ENCODE results near the gene EIF1. TPM values are rescaled to one million over a fixed set of nuclear protein-coding genes. Genes with fewer than 3 reads are reported as not detected.

The EIF1 gene
- total and polyA plus RNA-seq, 10 donors: 313 to 897 (median 613) TPM

DNA sequence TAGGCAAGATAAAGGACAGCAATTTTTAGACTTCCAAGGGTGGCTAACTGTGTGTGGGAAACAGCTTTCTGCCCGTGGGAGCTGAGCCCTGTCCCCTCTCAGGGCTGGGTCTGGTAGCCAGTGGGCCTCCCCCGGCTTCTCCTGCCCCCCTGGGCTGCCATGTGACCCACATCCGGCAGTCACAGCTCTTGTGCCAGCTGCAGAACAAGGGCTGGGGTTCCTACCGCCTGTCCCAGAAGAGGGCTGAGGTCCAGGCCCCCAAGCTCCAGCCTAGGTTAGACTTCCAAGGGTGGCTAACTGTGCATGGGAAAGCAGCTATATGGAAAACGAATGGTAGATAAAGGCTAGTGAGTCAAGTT is 29.6 kb downstream of the EIF1 start:
- no peak for DNase-seq

DNA sequence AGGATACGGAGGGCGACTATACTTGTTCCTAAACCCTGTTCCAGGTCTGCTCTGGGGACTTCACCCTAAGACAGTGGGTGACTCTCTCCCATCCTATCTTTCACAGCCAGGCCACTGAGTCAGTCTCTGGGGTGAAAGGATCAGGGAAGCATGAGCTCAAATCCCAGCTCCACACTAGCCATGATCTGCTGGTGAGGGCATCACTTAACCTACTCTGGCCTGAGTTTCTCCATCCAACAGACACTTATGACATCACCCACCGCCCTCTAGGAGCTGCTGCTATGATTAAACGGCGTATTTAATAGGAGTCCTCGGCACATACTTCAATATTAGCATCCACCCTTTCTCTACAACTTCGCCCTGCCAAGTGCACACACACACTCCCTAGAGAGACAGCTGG is 33.5 kb downstream of the EIF1 start:
- intact Hi-C loops (cut with DNase I; ENCODE audit: low total_unique reads): no loop called here
- peaks cover 0 to 12% (median 5%) of the 10 kb centered on the region in 6 donors for H3K4me1 ChIP-seq
- WGBS, 5 donors: 87 to 91% (median 89%) methylated on average over 7 of the region's 7 CpGs
- H3K36me3 ChIP-seq: no peaks in the 10 kb centered on the region
- H3K27ac ChIP-seq: no peak overlapping the region
- no peaks in the 10 kb centered on the region for H3K9me3 ChIP-seq
- TF ChIP-seq POLR2A (IDR thresholded peaks at IDR 0.05) (no peak), POLR2AphosphoS5 (IDR thresholded peaks at IDR 0.05) (no peak)
- TF ChIP-seq, protein P1, sequence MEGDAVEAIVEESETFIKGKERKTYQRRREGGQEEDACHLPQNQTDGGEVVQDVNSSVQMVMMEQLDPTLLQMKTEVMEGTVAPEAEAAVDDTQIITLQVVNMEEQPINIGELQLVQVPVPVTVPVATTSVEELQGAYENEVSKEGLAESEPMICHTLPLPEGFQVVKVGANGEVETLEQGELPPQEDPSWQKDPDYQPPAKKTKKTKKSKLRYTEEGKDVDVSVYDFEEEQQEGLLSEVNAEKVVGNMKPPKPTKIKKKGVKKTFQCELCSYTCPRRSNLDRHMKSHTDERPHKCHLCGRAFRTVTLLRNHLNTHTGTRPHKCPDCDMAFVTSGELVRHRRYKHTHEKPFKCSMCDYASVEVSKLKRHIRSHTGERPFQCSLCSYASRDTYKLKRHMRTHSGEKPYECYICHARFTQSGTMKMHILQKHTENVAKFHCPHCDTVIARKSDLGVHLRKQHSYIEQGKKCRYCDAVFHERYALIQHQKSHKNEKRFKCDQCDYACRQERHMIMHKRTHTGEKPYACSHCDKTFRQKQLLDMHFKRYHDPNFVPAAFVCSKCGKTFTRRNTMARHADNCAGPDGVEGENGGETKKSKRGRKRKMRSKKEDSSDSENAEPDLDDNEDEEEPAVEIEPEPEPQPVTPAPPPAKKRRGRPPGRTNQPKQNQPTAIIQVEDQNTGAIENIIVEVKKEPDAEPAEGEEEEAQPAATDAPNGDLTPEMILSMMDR (IDR thresholded peaks at IDR 0.05 in 8 of 11, conservative IDR thresholded peaks at IDR 0.05 in 3 of 11): no peak
- H3K4me3 ChIP-seq: no peak overlapping the region
- DNase-seq: no peak
- peaks cover 0 to 5% (median 0%) of the 10 kb centered on the region in 7 donors for H3K27me3 ChIP-seq (replicated peaks in 1 of 7)

More for the DNA sequence above, 29.6 kb downstream of the EIF1 start:
- peaks cover 0 to 5% (median 0%) of the 10 kb centered on the region in 7 donors for H3K27me3 ChIP-seq (replicated peaks in 1 of 7)
- TF ChIP-seq POLR2AphosphoS5 (IDR thresholded peaks at IDR 0.05): no peak
- no peak for TF ChIP-seq POLR2A (IDR thresholded peaks at IDR 0.05)
- TF ChIP-seq, protein P1 (IDR thresholded peaks at IDR 0.05 in 8 of 11, conservative IDR thresholded peaks at IDR 0.05 in 3 of 11): no peak
- peaks cover 0 to 13% (median 5%) of the 10 kb centered on the region in 6 donors for H3K4me1 ChIP-seq
- H3K9me3 ChIP-seq: no peaks in the 10 kb centered on the region
- H3K36me3 ChIP-seq: no peaks in the 10 kb centered on the region
- peak overlapping the region in 4 of 8 donors; percentile 0 to 24 (median 14) for H3K27ac ChIP-seq
- no peak overlapping the region for H3K4me3 ChIP-seq
- intact Hi-C loops (cut with DNase I; ENCODE audit: low total_unique reads): no loop called here
- 58 to 76% (median 63%) methylated on average over 3 to 5 of the region's 5 CpGs for WGBS, 5 donors

DNA sequence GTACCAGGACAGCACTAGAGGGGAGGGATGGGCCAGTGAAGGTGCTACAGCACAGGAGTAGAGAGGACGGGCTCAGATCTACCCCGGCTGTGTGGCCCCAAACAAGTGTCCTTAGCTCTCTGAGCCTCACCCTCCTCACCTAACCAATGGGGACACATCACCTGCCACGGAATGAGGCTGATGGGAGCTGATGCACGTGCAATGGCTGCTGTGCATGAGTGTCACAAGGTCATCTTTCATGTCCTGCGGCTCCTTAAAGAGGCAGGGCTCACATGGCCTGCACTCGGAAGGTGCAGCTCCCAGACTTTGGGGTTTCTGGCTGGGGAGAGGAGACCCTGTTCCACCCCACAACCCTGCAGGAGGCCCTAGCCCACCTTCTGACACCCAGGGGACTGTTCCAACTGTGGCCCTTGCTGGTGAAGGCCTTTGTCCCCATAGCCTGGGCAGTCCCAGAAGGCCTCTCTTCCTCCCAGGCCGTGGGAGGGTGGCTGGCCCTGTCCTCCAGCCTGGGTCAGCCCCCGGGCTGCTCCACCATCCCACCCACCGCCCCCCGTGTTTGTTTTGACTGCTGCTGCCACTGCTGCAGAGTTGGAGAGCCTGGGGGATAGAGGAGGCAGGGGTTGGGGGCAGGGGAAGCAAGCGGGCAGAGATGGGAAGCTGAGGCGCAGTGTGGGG is 35.3 kb downstream of the EIF1 start:
- WGBS, 5 donors: 71 to 81% (median 76%) methylated on average over 10 to 12 of the region's 12 CpGs
- H3K36me3 ChIP-seq: no peaks in the 10 kb centered on the region
- DNase-seq: no peak
- H3K27me3 ChIP-seq (replicated peaks in 1 of 7): peaks cover 0 to 5% (median 0%) of the 10 kb centered on the region in 7 donors
- intact Hi-C loops (cut with DNase I; ENCODE audit: low total_unique reads): no loop called here
- no peaks in the 10 kb centered on the region for H3K9me3 ChIP-seq
- no peak overlapping the region for H3K4me3 ChIP-seq
- H3K27ac ChIP-seq: no peak overlapping the region
- TF ChIP-seq, protein P1 (IDR thresholded peaks at IDR 0.05 in 8 of 11, conservative IDR thresholded peaks at IDR 0.05 in 3 of 11): no peak
- TF ChIP-seq POLR2AphosphoS5 (IDR thresholded peaks at IDR 0.05) (no peak), POLR2A (IDR thresholded peaks at IDR 0.05) (no peak)
- H3K4me1 ChIP-seq: no peaks in the 10 kb centered on the region

DNA sequence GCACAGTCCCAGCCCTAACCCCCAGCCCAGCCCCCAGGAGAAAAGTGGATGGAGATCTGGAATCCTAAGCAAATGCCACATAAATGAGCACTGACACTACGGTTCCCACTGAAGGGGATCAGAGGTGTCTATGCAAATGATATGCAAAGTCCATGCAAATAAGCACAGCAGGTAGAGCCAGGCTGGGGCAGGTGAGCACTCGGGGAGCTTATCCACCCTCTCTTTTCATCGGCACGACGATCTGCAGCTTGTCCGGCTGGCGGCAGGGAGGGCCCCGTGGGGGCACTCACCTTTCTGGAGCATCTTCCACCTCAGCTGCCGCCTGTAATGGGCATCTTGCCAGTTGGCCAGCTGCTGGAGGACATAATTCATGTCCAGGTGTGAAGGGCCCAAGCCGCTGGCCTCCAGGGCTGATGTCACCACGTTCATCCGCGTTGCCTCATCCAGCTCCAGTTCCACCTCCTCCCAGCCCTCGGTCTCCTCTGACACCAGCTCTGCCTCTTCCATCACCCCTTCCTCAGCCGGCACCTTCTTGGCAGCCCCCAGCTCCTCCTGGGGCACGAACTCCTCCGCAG is 35.9 kb downstream of the EIF1 start:
- Histone ChIP-seq H3K4me3 (no peak overlapping the region), H3K27me3 (replicated peaks in 1 of 7) (peaks cover 0 to 5% (median 0%) of the 10 kb centered on the region in 7 donors), H3K4me1 (no peaks in the 10 kb centered on the region), H3K9me3 (no peaks in the 10 kb centered on the region), H3K27ac (no peak overlapping the region), H3K36me3 (no peaks in the 10 kb centered on the region)
- WGBS, 5 donors: 78 to 86% (median 79%) methylated on average over 15 to 17 of the region's 17 CpGs
- no peak for DNase-seq
- intact Hi-C loops (cut with DNase I; ENCODE audit: low total_unique reads): no loop called here
- TF ChIP-seq, protein P1 (IDR thresholded peaks at IDR 0.05 in 8 of 11, conservative IDR thresholded peaks at IDR 0.05 in 3 of 11): no peak
- TF ChIP-seq POLR2AphosphoS5 (IDR thresholded peaks at IDR 0.05) (no peak), POLR2A (IDR thresholded peaks at IDR 0.05) (no peak)
